Testis (tissue), 2 donors: Measurements from ENCODE around the gene SRGAP1.

Source experiments
- CTCF ChIP-seq, 3 experiments: fragments of 450-650 bp in 2 of 3; fragments of 200-600 bp in 1 of 3; sonication (generic) in 1 of 3; IDR thresholded peaks; one replicate each; pipeline ENCODE4 v1.5.1; 2016 to 2019; ENCODE audit warnings: antibody characterized with exemption in 3 of 3, mild to moderate bottlenecking in 2 of 3, moderate library complexity in 1 of 3
- POLR2A ChIP-seq: fragments of 450-650 bp; IDR thresholded peaks from one replicate; pipeline ENCODE4 v1.6.1; 2017; ENCODE audit warnings: antibody characterized with exemption, mild to moderate bottlenecking, moderate library complexity

GRCh38 chr12:64092507-64093196, 248.2 kb downstream of the SRGAP1 start:
- TF ChIP-seq CTCF (IDR thresholded peaks at IDR 0.05) (no peak), POLR2A (no peak)
